Spleen (tissue), 7 donors: Measurements from ENCODE around the gene DEK.
"Not testable (repeated sequence)": the region's sequence is repeated elsewhere in the genome, so short reads cannot be mapped to it uniquely, and the experiment has no call there.

Experiments
- CTCF ChIP-seq, 11 experiments: fragments of 200-600 bp in 7 of 11; fragments of 450-650 bp in 4 of 11; sonication (generic) in 4 of 11; IDR thresholded peaks in 8 of 11; conservative IDR thresholded peaks in 3 of 11; 1 replicate in 7 of 11; 2 replicates in 4 of 11; pipeline versions ENCODE4 v1.4.0 to v1.8.0; 2016 to 2021; ENCODE audit warnings: antibody characterized with exemption in 11 of 11, inconsistent platforms in 4 of 11, mild to moderate bottlenecking in 1 of 11
- POLR2AphosphoS5 ChIP-seq, 3 donors: sonication (generic); formaldehyde crosslinking; IDR thresholded peaks; one replicate each; pipeline ENCODE4 v1.5.1; 2017; ENCODE audit warnings: antibody characterized with exemption in 3 of 3
- donor health status: DM: no; HTN: no; CAD: no; lungs with moderate emphysema.
- donor health status: DM: no; HTN: no; CAD: no.
- donor health status: DM: no; HTN: no; CAD: no.

GRCh38 chr6:18208778-18209177, 55.6 kb downstream of the DEK start:
- TF ChIP-seq CTCF (IDR thresholded peaks at IDR 0.05 in 8 of 11, conservative IDR thresholded peaks at IDR 0.05 in 3 of 11); POLR2AphosphoS5 (IDR thresholded peaks at IDR 0.05): not testable (repeated sequence)
